CD14-positive monocyte (primary cell): ENCODE measurements around the gene TSEN54. TPM values are rescaled to one million over a fixed set of nuclear protein-coding genes. Genes with fewer than 3 reads are reported as not detected.

Experiments
- DNase-seq, 3 donors: peaks; one replicate each; pipeline ENCODE4 v3.0.0-alpha.2; 2011 to 2022
- H2AFZ ChIP-seq: 2 replicates; pipeline ENCODE4 v1.6.0; 2012; ENCODE audit warnings: mild to moderate bottlenecking, low read depth, low read length, inconsistent platforms; ENCODE audit not compliant: insufficient read depth, poor library complexity, severe bottlenecking
- H3K27ac ChIP-seq, 2 donors: 1 replicate in 1 of 2; 2 replicates in 1 of 2; pipeline ENCODE4 v1.5.1; 2012 to 2013; ENCODE audit warnings: low read length in 2 of 2, control low read depth in 1 of 2, inconsistent platforms in 1 of 2, low read depth in 1 of 2, mild to moderate bottlenecking in 1 of 2
- H3K27me3 ChIP-seq, 2 donors: one replicate each; pipeline versions ENCODE4 v1.6.0 to v1.6.1; 2011 to 2013; ENCODE audit warnings: low read length in 2 of 2; ENCODE audit not compliant: control insufficient read depth in 2 of 2, insufficient read depth in 2 of 2
- H3K36me3 ChIP-seq, 2 donors: replicated peaks in 1 of 2; 1 replicate in 1 of 2; 2 replicates in 1 of 2; pipeline versions ENCODE4 v1.5.1 to v1.6.1; 2012 to 2013; ENCODE audit warnings: low read length in 2 of 2, control low read depth in 1 of 2, inconsistent platforms in 1 of 2, mild to moderate bottlenecking in 1 of 2; ENCODE audit not compliant: insufficient read depth in 2 of 2, control insufficient read depth in 1 of 2
- H3K4me1 ChIP-seq, 2 donors: 1 replicate in 1 of 2; 2 replicates in 1 of 2; pipeline versions ENCODE4 v1.5.1 to v1.6.1; 2012 to 2013; ENCODE audit warnings: low read length in 2 of 2, control low read depth in 1 of 2, inconsistent platforms in 1 of 2, mild to moderate bottlenecking in 1 of 2, moderate library complexity in 1 of 2; ENCODE audit not compliant: insufficient read depth in 2 of 2, control insufficient read depth in 1 of 2
- H3K4me2 ChIP-seq: replicated peaks from 2 replicates; pipeline ENCODE3; 2012; ENCODE audit warnings: low read length, moderate library complexity, mild to moderate bottlenecking; ENCODE audit not compliant: poor library complexity, severe bottlenecking; ENCODE audit errors: extremely low read depth
- H3K4me3 ChIP-seq, 3 experiments: fragments of 200-600 bp in 1 of 3; sonication (generic) in 1 of 3; replicated peaks in 1 of 3; 1 replicate in 2 of 3; 2 replicates in 1 of 3; pipeline ENCODE4 v1.5.1; 2011 to 2013; ENCODE audit warnings: low read length in 3 of 3, mild to moderate bottlenecking in 3 of 3, control low read depth in 2 of 3, low read depth in 2 of 3, inconsistent platforms in 1 of 3, moderate library complexity in 1 of 3
- H3K79me2 ChIP-seq: 2 replicates; pipeline ENCODE4 v1.6.0; 2012; ENCODE audit warnings: mild to moderate bottlenecking, control low read depth, inconsistent platforms, low read length, moderate library complexity; ENCODE audit not compliant: insufficient read depth
- H3K9ac ChIP-seq: 2 replicates; pipeline ENCODE4 v1.6.0; 2017; ENCODE audit warnings: low read length, mild to moderate bottlenecking; ENCODE audit not compliant: insufficient read depth, poor library complexity, severe bottlenecking
- H3K9me3 ChIP-seq, 2 donors: replicated peaks in 1 of 2; 1 replicate in 1 of 2; 2 replicates in 1 of 2; pipeline versions ENCODE4 v1.5.1 to v1.6.1; 2012 to 2013; ENCODE audit warnings: low read length in 2 of 2, control low read depth in 1 of 2; ENCODE audit not compliant: control insufficient read depth in 1 of 2, insufficient read depth in 1 of 2
- H4K20me1 ChIP-seq: 2 replicates; pipeline ENCODE4 v1.6.0; 2012; ENCODE audit warnings: mild to moderate bottlenecking, low read length, control low read depth, moderate library complexity; ENCODE audit not compliant: insufficient read depth
- H3K27ac Mint-ChIP-seq, 7 donors: one replicate each; pipeline ENCODE4 v1.8.0; 2020; ENCODE audit warnings: mild to moderate bottlenecking in 7 of 7, mixed read lengths in 7 of 7, moderate library complexity in 6 of 7, inconsistent platforms in 2 of 7
- H3K27me3 Mint-ChIP-seq, 3 donors: one replicate each; pipeline ENCODE4 v1.8.0; 2021 to 2022; ENCODE audit warnings: low read depth in 3 of 3, mild to moderate bottlenecking in 3 of 3, mixed read lengths in 3 of 3, moderate library complexity in 3 of 3, inconsistent platforms in 1 of 3
- H3K36me3 Mint-ChIP-seq, 2 donors: one replicate each; pipeline ENCODE4 v1.8.0; 2020; ENCODE audit warnings: mixed read lengths in 2 of 2, inconsistent platforms in 1 of 2, mild to moderate bottlenecking in 1 of 2
- H3K4me1 Mint-ChIP-seq: one replicate; pipeline ENCODE4 v1.8.0; 2020; ENCODE audit warnings: mild to moderate bottlenecking, mixed read lengths
- H3K4me3 Mint-ChIP-seq, 2 donors: one replicate each; pipeline ENCODE4 v1.8.0; 2020; ENCODE audit warnings: mild to moderate bottlenecking in 2 of 2, mixed read lengths in 2 of 2, moderate library complexity in 1 of 2
- H3K9me3 Mint-ChIP-seq, 7 donors: one replicate each; pipeline ENCODE4 v1.8.0; 2020 to 2022; ENCODE audit warnings: mixed read lengths in 7 of 7, mild to moderate bottlenecking in 6 of 7, moderate library complexity in 6 of 7, inconsistent platforms in 2 of 7
- CTCF ChIP-seq: fragments of 200-600 bp; IDR thresholded peaks from one replicate; pipeline ENCODE4 v1.8.0; 2022; ENCODE audit warnings: antibody characterized with exemption, mild to moderate bottlenecking
- WGBS: methylation state at CpG from one replicate; pipeline ENCODE4 v1.1.5; 2013; ENCODE audit warnings: missing lambda C conversion rate; ENCODE audit not compliant: insufficient coverage; 5-methylcytosine and 5-hydroxymethylcytosine counted together
- intact Hi-C, 2 donors: fragments of 100-400 bp; cut with micrococcal nuclease; formaldehyde crosslinking; loops; one replicate each; pipeline versions ENCODE4 v1.15.0 to v1.15.1; 2023
- polyA plus RNA-seq, 3 donors: library from polyadenylated mRNA; depleted of rRNA in 1 of 3; unstranded in 2 of 3; stranded (reverse) in 1 of 3; fragments of 300-500 nt in 2 of 3; fragments of >200 nt in 1 of 3; fragmentation: Illumina TruSeq in 2 of 3; gene quantifications; 1 replicate in 2 of 3; 2 replicates in 1 of 3; pipeline ENCODE4 v1.2.3, GENCODE V29; 2012 to 2021

The TSEN54 gene
- polyA plus RNA-seq, 3 donors, result 10.3 to 13.6 (median 11.8) TPM

- Histone ChIP-seq H3K27ac (no peak overlapping the region), H3K9me3 (no peaks in the 10 kb centered on the region), H3K4me3 (no peak overlapping the region), H3K79me2 (no peaks in the 10 kb centered on the region), H3K4me1 (no peaks in the 10 kb centered on the region), H3K27me3 (no peaks in the 10 kb centered on the region), H3K36me3 (no peaks in the 10 kb centered on the region), H2AFZ (no peak overlapping the region), H3K4me2 (no peak overlapping the region), H4K20me1 (no peaks in the 10 kb centered on the region), H3K9ac (no peak overlapping the region)
- Mint-ChIP-seq H3K9me3 (peaks cover 0 to 6% (median 0%) of the 10 kb centered on the region in 7 donors), H3K27ac (peak overlapping the region in 1 of 7 donors; percentile 35), H3K4me3 (no peak overlapping the region), H3K36me3 (no peaks in the 10 kb centered on the region), H3K4me1 (no peaks in the 10 kb centered on the region), H3K27me3 (peaks cover 0 to 5% (median 0%) of the 10 kb centered on the region in 3 donors)
- TF ChIP-seq CTCF, result no peak
- DNase-seq, result no peak
- WGBS, result 98% methylated on average over 21 of the region's 38 CpGs
- intact Hi-C loops, result no loop called here
Observed at GRCh38 chr17:75558666-75559530, 42.6 kb downstream of the TSEN54 start.

- no peaks in the 10 kb centered on the region for H3K9me3 ChIP-seq
- no peaks in the 10 kb centered on the region for H3K79me2 ChIP-seq
- H3K36me3 ChIP-seq, result no peaks in the 10 kb centered on the region
- DNase-seq, result no peak
- no peak overlapping the region for H2AFZ ChIP-seq
- H3K4me1 ChIP-seq, result no peaks in the 10 kb centered on the region
- no peaks in the 10 kb centered on the region for H3K27me3 ChIP-seq
- Mint-ChIP-seq H3K4me1 (no peaks in the 10 kb centered on the region), H3K9me3 (peaks cover 0 to 4% (median 0%) of the 10 kb centered on the region in 7 donors), H3K36me3 (no peaks in the 10 kb centered on the region), H3K27ac (peak overlapping the region in 1 of 7 donors; percentile 15), H3K27me3 (peaks cover 0 to 5% (median 0%) of the 10 kb centered on the region in 3 donors), H3K4me3 (no peak overlapping the region)
- no peaks in the 10 kb centered on the region for H4K20me1 ChIP-seq
- no peak overlapping the region for H3K4me3 ChIP-seq
- H3K9ac ChIP-seq, result no peak overlapping the region
- intact Hi-C loops, result no loop called here
- no peak overlapping the region for H3K4me2 ChIP-seq
- 100% methylated on average over 6 of the region's 9 CpGs for WGBS
- no peak for TF ChIP-seq CTCF
- no peak overlapping the region for H3K27ac ChIP-seq
Observed at GRCh38 chr17:75559958-75560533, 43.7 kb downstream of the TSEN54 start.
